Choroid plexus epithelial cell (primary cell): Measurements from ENCODE around the gene SCGB1C2.

ENCODE experiments used
- DNase-seq: peaks from one replicate; pipeline ENCODE4 v3.0.0-alpha.2; 2010; ENCODE audit warnings: low read depth
- H3K4me3 ChIP-seq: 2 replicates; pipeline ENCODE4 v1.5.1; 2011; ENCODE audit warnings: low read depth, mild to moderate bottlenecking, control low read depth, low read length, moderate library complexity
- CTCF ChIP-seq: conservative IDR thresholded peaks from 2 replicates; pipeline ENCODE4 v1.5.1; 2011; ENCODE audit warnings: low read depth, mild to moderate bottlenecking, control low read depth, inconsistent platforms, low read length, moderate library complexity

The SCGB1C2 gene

GRCh38 chr17:142876-143784, 5.8 kb downstream of the SCGB1C2 start:
- TF ChIP-seq CTCF = no peak
- no peak for DNase-seq
- no peak overlapping the region for H3K4me3 ChIP-seq

GRCh38 chr17:143785-144281, 6.5 kb downstream of the SCGB1C2 start:
- peak; percentile 58 for TF ChIP-seq CTCF
- peak; percentile 64 for DNase-seq
- no peak overlapping the region for H3K4me3 ChIP-seq

GRCh38 chr17:144936-145670, 7.7 kb downstream of the SCGB1C2 start:
- no peak for TF ChIP-seq CTCF
- H3K4me3 ChIP-seq = no peak overlapping the region
- no peak for DNase-seq

- no peak for TF ChIP-seq CTCF
- no peak for DNase-seq
- no peak overlapping the region for H3K4me3 ChIP-seq
Observed at GRCh38 chr17:145671-146541, 8.5 kb downstream of the SCGB1C2 start.

GRCh38 chr17:146546-146945, 9.2 kb downstream of the SCGB1C2 start:
- no peak overlapping the region for H3K4me3 ChIP-seq
- DNase-seq = no peak
- TF ChIP-seq CTCF = no peak

GRCh38 chr17:146983-147761, 9.8 kb downstream of the SCGB1C2 start:
- DNase-seq = no peak
- no peak for TF ChIP-seq CTCF
- H3K4me3 ChIP-seq = no peak overlapping the region
